Gastrocnemius medialis (tissue), 4 donors: ENCODE data around the gene PLBD2. TPM values are rescaled to one million over a fixed set of nuclear protein-coding genes. Genes with fewer than 3 reads are reported as not detected.

Source experiments
- ATAC-seq, 2 donors: fragments of 150-250 bp; one replicate each; pipeline ENCODE4 v1.9.1; 2016
- DNase-seq, 2 donors: peaks; one replicate each; pipeline ENCODE4 v3.0.0-alpha.2; 2019
- H3K27ac ChIP-seq, 4 donors: fragments of 200-600 bp; sonication (generic); 1 replicate in 1 of 4; 2 replicates in 3 of 4; pipeline ENCODE4 v1.5.1; 2016 to 2018; ENCODE audit warnings: mild to moderate bottlenecking in 2 of 4, moderate library complexity in 1 of 4
- H3K27me3 ChIP-seq, 3 donors: fragments of 200-600 bp; sonication (generic) in 2 of 3; 1 replicate in 1 of 3; 2 replicates in 2 of 3; pipeline versions ENCODE4 v1.5.1 to v1.6.0; 2016 to 2019; ENCODE audit warnings: mild to moderate bottlenecking in 1 of 3, moderate library complexity in 1 of 3
- H3K36me3 ChIP-seq, 2 donors: fragments of 200-600 bp; sonication (generic) in 1 of 2; one replicate each; pipeline ENCODE4 v1.5.1; 2017 to 2018
- H3K4me1 ChIP-seq, 2 donors: fragments of 200-600 bp; sonication (generic) in 1 of 2; one replicate each; pipeline ENCODE4 v1.5.1; 2016 to 2017; ENCODE audit warnings: mild to moderate bottlenecking in 2 of 2
- H3K4me3 ChIP-seq, 4 donors: fragments of 200-600 bp; sonication (generic) in 3 of 4; 1 replicate in 1 of 4; 2 replicates in 3 of 4; pipeline ENCODE4 v1.5.1; 2016 to 2019; ENCODE audit warnings: mild to moderate bottlenecking in 2 of 4
- H3K9me3 ChIP-seq, 3 donors: fragments of 200-600 bp; sonication (generic) in 2 of 3; 1 replicate in 1 of 3; 2 replicates in 2 of 3; pipeline ENCODE4 v1.5.1; 2016 to 2019
- POLR2A ChIP-seq, 2 donors: fragments of 450-650 bp; IDR thresholded peaks; one replicate each; pipeline ENCODE4 v1.6.1; 2017; ENCODE audit warnings: antibody characterized with exemption in 2 of 2, mild to moderate bottlenecking in 2 of 2, moderate library complexity in 2 of 2
- in situ Hi-C, 4 donors: fragments of 200-750 bp; cut with MboI; loops; one replicate each; pipeline versions ENCODE4 v1.15.0 to v1.8.0; 2017; ENCODE audit warnings: low sequenced_read_pairs in 4 of 4
- intact Hi-C: fragments of 100-400 bp; cut with DNase I; formaldehyde crosslinking; loops from one replicate; pipeline ENCODE4 v1.15.1; 2023; ENCODE audit warnings: low total_unique reads
- total RNA-seq, 4 donors: library from RNA; depleted of rRNA; stranded (reverse); fragments of >200 nt; gene quantifications; one replicate each; pipeline versions ENCODE4 v1.1.0 to v1.2.3, GENCODE V29; 2016
- TF ChIP-seq, protein P1 (sequence below), 5 experiments: fragments of 450-650 bp in 3 of 5; fragments of 200-600 bp in 2 of 5; sonication (generic) in 2 of 5; IDR thresholded peaks in 4 of 5; conservative IDR thresholded peaks in 1 of 5; 1 replicate in 4 of 5; 2 replicates in 1 of 5; pipeline ENCODE4 v1.5.1; 2016 to 2019; ENCODE audit warnings: antibody characterized with exemption in 5 of 5, mild to moderate bottlenecking in 3 of 5, moderate library complexity in 3 of 5

Gene PLBD2
- total RNA-seq, 4 donors from 2014 or later, result 12.0 to 28.9 (median 26.8) TPM

- TF ChIP-seq, protein P1, sequence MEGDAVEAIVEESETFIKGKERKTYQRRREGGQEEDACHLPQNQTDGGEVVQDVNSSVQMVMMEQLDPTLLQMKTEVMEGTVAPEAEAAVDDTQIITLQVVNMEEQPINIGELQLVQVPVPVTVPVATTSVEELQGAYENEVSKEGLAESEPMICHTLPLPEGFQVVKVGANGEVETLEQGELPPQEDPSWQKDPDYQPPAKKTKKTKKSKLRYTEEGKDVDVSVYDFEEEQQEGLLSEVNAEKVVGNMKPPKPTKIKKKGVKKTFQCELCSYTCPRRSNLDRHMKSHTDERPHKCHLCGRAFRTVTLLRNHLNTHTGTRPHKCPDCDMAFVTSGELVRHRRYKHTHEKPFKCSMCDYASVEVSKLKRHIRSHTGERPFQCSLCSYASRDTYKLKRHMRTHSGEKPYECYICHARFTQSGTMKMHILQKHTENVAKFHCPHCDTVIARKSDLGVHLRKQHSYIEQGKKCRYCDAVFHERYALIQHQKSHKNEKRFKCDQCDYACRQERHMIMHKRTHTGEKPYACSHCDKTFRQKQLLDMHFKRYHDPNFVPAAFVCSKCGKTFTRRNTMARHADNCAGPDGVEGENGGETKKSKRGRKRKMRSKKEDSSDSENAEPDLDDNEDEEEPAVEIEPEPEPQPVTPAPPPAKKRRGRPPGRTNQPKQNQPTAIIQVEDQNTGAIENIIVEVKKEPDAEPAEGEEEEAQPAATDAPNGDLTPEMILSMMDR (IDR thresholded peaks at IDR 0.05 in 4 of 5, conservative IDR thresholded peaks at IDR 0.05 in 1 of 5), result no peak
- no peak for TF ChIP-seq POLR2A (IDR thresholded peaks at IDR 0.05)
- ATAC-seq, result no peak
- peaks cover 0 to 50% of the 10 kb centered on the region in 2 donors for H3K36me3 ChIP-seq
Observed at GRCh38 chr12:113320401-113320800, 38.0 kb upstream of the PLBD2 start.

GRCh38 chr12:113322343-113322742 is 36.0 kb upstream of the PLBD2 start:
- TF ChIP-seq, protein P1 (IDR thresholded peaks at IDR 0.05 in 4 of 5, conservative IDR thresholded peaks at IDR 0.05 in 1 of 5), result no peak
- TF ChIP-seq POLR2A (IDR thresholded peaks at IDR 0.05), result no peak
- DNase-seq (no peak), ATAC-seq (no peak)
- in situ Hi-C loops (loop anchor here in 2 of 4 donors (25.0 kb wide), 2 partner anchors 115 to 135 kb away; partner anchors contain the start of genes DDX54 (in 1 of the 2) and RITA1 (in 1 of the 2)), intact Hi-C loops (no loop called here)
- peaks cover 16% of the 10 kb centered on the region in 2 donors for H3K4me1 ChIP-seq
- H3K27ac ChIP-seq, result no peak overlapping the region
- H3K27me3 ChIP-seq, result no peaks in the 10 kb centered on the region
- H3K36me3 ChIP-seq, result peaks cover 0 to 40% of the 10 kb centered on the region in 2 donors
- no peak overlapping the region for H3K4me3 ChIP-seq
- H3K9me3 ChIP-seq, result no peaks in the 10 kb centered on the region

More at GRCh38 chr12:113320401-113320800, 38.0 kb upstream of the PLBD2 start:
- Histone ChIP-seq H3K4me1 (no peaks in the 10 kb centered on the region), H3K27ac (no peak overlapping the region), H3K4me3 (no peak overlapping the region), H3K9me3 (no peaks in the 10 kb centered on the region), H3K27me3 (no peaks in the 10 kb centered on the region)
- no peak for DNase-seq
- in situ Hi-C loops, result loop anchor here in 2 of 4 donors (25.0 kb wide), 2 partner anchors 117 to 133 kb away; partner anchors contain the start of genes DDX54 (in 1 of the 2) and RITA1 (in 1 of the 2)
- intact Hi-C loops, result no loop called here

GRCh38 chr12:113325916-113326315 is 32.5 kb upstream of the PLBD2 start:
- Histone ChIP-seq H3K4me1 (peaks cover 16 to 20% of the 10 kb centered on the region in 2 donors), H3K36me3 (peaks cover 0 to 14% of the 10 kb centered on the region in 2 donors), H3K9me3 (no peaks in the 10 kb centered on the region), H3K4me3 (no peak overlapping the region), H3K27me3 (no peaks in the 10 kb centered on the region), H3K27ac (peak overlapping the region; percentile 41 to 71 (median 48))
- intact Hi-C loops (no loop called here), in situ Hi-C loops (no loop called here)
- no peak for DNase-seq
- ATAC-seq, result no peak
- TF ChIP-seq, protein P1 (IDR thresholded peaks at IDR 0.05 in 4 of 5, conservative IDR thresholded peaks at IDR 0.05 in 1 of 5), result no peak
- TF ChIP-seq POLR2A (IDR thresholded peaks at IDR 0.05), result no peak

GRCh38 chr12:113326775-113327395 is 31.5 kb upstream of the PLBD2 start:
- H3K4me1 ChIP-seq, result peaks cover 16 to 20% of the 10 kb centered on the region in 2 donors
- no peak for TF ChIP-seq POLR2A (IDR thresholded peaks at IDR 0.05)
- TF ChIP-seq, protein P1 (IDR thresholded peaks at IDR 0.05 in 4 of 5, conservative IDR thresholded peaks at IDR 0.05 in 1 of 5), result no peak
- H3K36me3 ChIP-seq, result peaks cover 0 to 13% of the 10 kb centered on the region in 2 donors
- in situ Hi-C loops, result no loop called here
- no peak overlapping the region for H3K4me3 ChIP-seq
- no peaks in the 10 kb centered on the region for H3K9me3 ChIP-seq
- intact Hi-C loops, result no loop called here
- peak overlapping the region; percentile 41 to 71 (median 48) for H3K27ac ChIP-seq
- H3K27me3 ChIP-seq, result no peaks in the 10 kb centered on the region
- ATAC-seq (no peak), DNase-seq (no peak)
